Neutrophil (primary cell): Measurements from ENCODE around the gene GABRR1.
"Not testable (repeated sequence)": the region's sequence is repeated elsewhere in the genome, so short reads cannot be mapped to it uniquely, and the experiment has no call there.

Experiments
- H3K27ac ChIP-seq: fragments of 200-600 bp; sonication (generic); 2 replicates; pipeline ENCODE4 v1.5.1; 2016; ENCODE audit warnings: mild to moderate bottlenecking, moderate library complexity
- H3K27me3 ChIP-seq: fragments of 200-600 bp; sonication (generic); 2 replicates; pipeline ENCODE4 v1.6.0; 2016; ENCODE audit warnings: mild to moderate bottlenecking
- H3K36me3 ChIP-seq: fragments of 200-600 bp; sonication (generic); 2 replicates; pipeline ENCODE4 v1.5.1; 2017
- H3K4me1 ChIP-seq, 2 experiments: fragments of 200-600 bp in 1 of 2; sonication (generic) in 1 of 2; 1 replicate in 1 of 2; 2 replicates in 1 of 2; pipeline versions ENCODE4 v1.5.1 to v1.6.1; 2013 to 2016; ENCODE audit warnings: low read depth in 1 of 2, low read length in 1 of 2, mild to moderate bottlenecking in 1 of 2, moderate library complexity in 1 of 2; ENCODE audit not compliant: control insufficient read depth in 1 of 2, insufficient read depth in 1 of 2
- H3K4me3 ChIP-seq, 2 experiments: fragments of 200-600 bp in 1 of 2; sonication (generic) in 1 of 2; 1 replicate in 1 of 2; 2 replicates in 1 of 2; pipeline ENCODE4 v1.5.1; 2013 to 2016; ENCODE audit warnings: low read depth in 1 of 2, low read length in 1 of 2, mild to moderate bottlenecking in 1 of 2, moderate library complexity in 1 of 2
- H3K9me3 ChIP-seq: fragments of 200-600 bp; sonication (generic); 2 replicates; pipeline ENCODE4 v1.5.1; 2016
- TF ChIP-seq, protein P1 (sequence below): fragments of 200-600 bp; sonication (generic); IDR thresholded peaks from 2 replicates; pipeline ENCODE4 v1.5.1; 2016; ENCODE audit warnings: antibody characterized with exemption

The GABRR1 gene

DNA sequence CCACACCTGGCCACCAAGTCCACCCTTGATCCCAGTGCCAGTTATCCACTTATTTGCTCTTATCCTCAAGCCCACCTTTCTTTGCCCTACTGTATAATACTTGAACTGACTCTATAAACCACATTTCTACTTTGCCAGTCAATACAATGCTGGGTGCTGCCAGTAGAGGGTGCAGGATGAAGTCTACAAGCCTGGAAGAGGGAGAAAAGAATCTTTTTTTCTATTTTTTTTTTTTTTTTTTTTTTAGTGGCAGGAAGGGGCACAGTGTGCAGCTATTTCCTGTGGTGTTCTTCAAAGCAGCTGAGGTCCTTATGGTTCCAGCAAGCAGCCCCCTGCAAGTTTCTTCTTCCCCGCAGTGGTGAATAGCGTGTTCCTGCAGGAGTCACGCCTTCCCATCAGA lies 22.2 kb upstream of the GABRR1 start:
- Histone ChIP-seq H3K4me3 (no peak overlapping the region), H3K9me3 (no peaks in the 10 kb centered on the region)

DNA sequence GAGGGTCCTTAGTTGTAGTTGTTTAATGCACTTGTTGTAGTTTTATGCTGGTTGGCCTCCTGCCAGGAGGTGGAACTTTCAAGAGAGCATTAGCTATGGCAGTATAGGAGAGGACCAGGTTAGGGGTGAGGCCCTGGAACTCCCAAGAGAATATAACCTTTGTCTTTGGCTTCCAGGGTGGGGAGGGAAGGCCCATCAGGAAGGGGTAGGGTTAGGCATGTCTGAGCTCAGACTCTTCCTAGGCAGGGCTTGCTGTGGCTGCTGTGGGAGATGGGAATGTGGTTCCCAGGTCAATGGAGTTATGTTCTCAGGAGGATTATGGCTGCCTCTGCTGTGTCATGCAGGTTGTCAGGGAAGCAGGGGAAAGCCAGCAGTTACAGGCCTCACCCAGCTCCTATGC lies 20.0 kb upstream of the GABRR1 start:
- no peak overlapping the region for H3K4me3 ChIP-seq
- H3K4me1 ChIP-seq: peaks cover 0 to 2% of the 10 kb centered on the region in 2 experiments
- no peaks in the 10 kb centered on the region for H3K9me3 ChIP-seq
- no peak overlapping the region for H3K27ac ChIP-seq
- H3K36me3 ChIP-seq: no peaks in the 10 kb centered on the region
- H3K27me3 ChIP-seq: no peaks in the 10 kb centered on the region
- TF ChIP-seq, protein P1, sequence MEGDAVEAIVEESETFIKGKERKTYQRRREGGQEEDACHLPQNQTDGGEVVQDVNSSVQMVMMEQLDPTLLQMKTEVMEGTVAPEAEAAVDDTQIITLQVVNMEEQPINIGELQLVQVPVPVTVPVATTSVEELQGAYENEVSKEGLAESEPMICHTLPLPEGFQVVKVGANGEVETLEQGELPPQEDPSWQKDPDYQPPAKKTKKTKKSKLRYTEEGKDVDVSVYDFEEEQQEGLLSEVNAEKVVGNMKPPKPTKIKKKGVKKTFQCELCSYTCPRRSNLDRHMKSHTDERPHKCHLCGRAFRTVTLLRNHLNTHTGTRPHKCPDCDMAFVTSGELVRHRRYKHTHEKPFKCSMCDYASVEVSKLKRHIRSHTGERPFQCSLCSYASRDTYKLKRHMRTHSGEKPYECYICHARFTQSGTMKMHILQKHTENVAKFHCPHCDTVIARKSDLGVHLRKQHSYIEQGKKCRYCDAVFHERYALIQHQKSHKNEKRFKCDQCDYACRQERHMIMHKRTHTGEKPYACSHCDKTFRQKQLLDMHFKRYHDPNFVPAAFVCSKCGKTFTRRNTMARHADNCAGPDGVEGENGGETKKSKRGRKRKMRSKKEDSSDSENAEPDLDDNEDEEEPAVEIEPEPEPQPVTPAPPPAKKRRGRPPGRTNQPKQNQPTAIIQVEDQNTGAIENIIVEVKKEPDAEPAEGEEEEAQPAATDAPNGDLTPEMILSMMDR: no peak

More for the DNA sequence above, 22.2 kb upstream of the GABRR1 start:
- Histone ChIP-seq H3K4me1 (no peaks in the 10 kb centered on the region), H3K36me3 (no peaks in the 10 kb centered on the region), H3K27me3 (no peaks in the 10 kb centered on the region), H3K27ac (no peak overlapping the region)
- TF ChIP-seq, protein P1: no peak

DNA sequence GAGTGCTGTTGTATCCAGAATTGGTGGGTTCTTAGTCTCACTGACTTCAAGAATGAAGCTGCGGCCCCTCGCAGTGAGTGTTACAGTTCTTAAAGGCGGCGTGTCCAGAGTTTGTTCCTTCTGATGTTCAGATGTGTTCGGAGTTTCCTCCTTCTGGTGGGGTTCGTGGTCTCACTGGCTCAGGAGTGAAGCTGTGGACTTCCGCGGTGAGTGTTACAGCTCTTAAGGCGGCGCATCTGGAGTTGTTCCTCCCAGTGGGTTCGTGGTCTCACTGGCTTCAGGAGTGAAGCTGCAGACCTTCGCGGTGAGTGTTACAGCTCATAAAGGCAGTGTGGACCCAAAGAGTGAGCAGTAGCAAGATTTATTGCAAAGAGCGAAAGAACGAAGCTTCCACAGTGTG lies 16.4 kb upstream of the GABRR1 start:
- H3K27me3 ChIP-seq, H3K36me3 ChIP-seq, H3K4me3 ChIP-seq, H3K27ac ChIP-seq, H3K9me3 ChIP-seq, H3K4me1 ChIP-seq: not testable (repeated sequence)

DNA sequence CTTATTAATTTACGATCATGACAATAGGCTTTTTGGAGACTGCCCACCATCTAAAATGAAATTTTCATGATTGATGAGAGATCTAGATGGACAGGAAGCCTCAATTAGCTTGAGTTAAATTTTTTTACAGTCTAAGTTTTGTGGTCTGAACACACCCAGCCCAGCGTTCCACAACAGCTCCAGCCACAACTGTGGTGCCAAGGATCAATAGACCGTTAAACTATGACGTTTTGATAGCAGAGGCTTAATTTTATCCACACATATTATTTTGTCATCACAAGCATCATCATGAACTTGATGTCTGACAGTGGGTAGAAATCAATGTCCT lies 5.5 kb upstream of the GABRR1 start:
- no peak overlapping the region for H3K27ac ChIP-seq
- peaks cover 0 to under 1% of the 10 kb centered on the region in 2 experiments for H3K4me1 ChIP-seq
- H3K36me3 ChIP-seq: no peaks in the 10 kb centered on the region
- H3K9me3 ChIP-seq: no peaks in the 10 kb centered on the region
- TF ChIP-seq, protein P1: no peak
- no peak overlapping the region for H3K4me3 ChIP-seq
- no peaks in the 10 kb centered on the region for H3K27me3 ChIP-seq

DNA sequence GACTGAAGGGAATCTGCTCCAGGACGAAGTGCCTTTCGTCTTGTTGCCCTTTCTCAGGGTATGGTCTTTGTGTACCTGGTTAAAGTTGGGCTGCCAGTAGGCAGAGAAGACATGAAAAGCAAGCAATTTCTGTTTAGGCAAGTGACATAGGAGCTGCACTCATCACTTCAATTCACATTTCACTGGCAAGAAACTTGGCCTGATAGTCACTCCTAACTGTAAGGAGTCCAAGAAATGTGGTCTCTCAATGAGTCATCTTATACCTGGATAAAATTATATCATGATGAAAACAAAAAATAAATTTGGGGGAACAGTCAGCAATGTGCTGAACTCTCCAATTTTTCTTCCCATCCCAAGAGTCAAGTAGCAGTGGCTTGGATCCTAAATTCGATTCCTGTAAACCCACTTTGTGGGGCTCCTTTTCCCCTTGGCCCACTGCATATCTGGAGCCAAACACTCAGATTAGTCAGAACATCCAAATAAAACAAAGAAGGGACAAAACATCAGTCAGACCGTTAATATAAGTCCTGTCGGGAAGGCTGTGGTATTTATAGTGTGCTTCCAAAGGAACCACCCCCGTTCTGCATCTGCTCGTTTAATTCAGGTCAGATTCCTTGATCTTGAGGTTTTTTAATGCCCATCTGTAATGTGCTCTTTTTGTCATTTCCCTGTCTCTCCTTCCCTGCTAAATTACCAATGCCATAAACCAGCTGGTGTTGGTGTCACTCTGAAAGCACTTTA lies 5.0 kb upstream of the GABRR1 start:
- Histone ChIP-seq H3K4me3 (no peak overlapping the region), H3K27me3 (no peaks in the 10 kb centered on the region), H3K9me3 (no peaks in the 10 kb centered on the region)

DNA sequence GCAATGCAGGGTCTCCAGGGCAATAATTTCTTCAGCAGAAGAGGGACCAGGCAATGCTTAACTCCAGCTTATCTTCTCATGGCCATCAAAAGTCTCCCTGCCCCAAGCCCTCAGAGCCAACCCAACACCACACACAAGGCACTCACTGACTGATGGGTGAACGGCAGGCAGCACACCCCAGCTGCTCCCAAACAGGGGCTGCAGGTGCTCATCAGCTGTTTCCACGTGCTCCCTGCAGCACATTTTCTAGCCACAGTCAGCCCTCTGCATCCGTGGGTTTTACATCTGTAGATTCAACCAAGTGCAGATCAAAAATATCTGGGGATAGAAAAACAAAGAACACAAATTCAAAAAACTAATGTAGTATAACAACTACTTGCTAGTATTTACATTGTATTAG lies 4.0 kb upstream of the GABRR1 start:
- no peaks in the 10 kb centered on the region for H3K36me3 ChIP-seq
- TF ChIP-seq, protein P1: no peak
- H3K4me3 ChIP-seq: no peak overlapping the region

More for the DNA sequence above, 5.0 kb upstream of the GABRR1 start:
- TF ChIP-seq, protein P1: no peak
- Histone ChIP-seq H3K4me1 (peaks cover 0 to 6% of the 10 kb centered on the region in 2 experiments), H3K36me3 (no peaks in the 10 kb centered on the region), H3K27ac (no peak overlapping the region)

More for the DNA sequence above, 4.0 kb upstream of the GABRR1 start:
- no peaks in the 10 kb centered on the region for H3K9me3 ChIP-seq
- peaks cover 0 to 8% of the 10 kb centered on the region in 2 experiments for H3K4me1 ChIP-seq
- H3K27ac ChIP-seq: no peak overlapping the region
- no peaks in the 10 kb centered on the region for H3K27me3 ChIP-seq
